K562 (cell line): ENCODE results near the gene KDM2A. TPM values are rescaled to one million over a fixed set of nuclear protein-coding genes. Genes with fewer than 3 reads are reported as not detected.

Experiments used
- CREB3 ChIP-seq: fragments of 450-650 bp; conservative IDR thresholded peaks from 2 replicates; pipeline ENCODE4 v1.6.1; 2016; ENCODE audit warnings: missing genetic modification characterization, low read depth, mild to moderate bottlenecking, missing compliant biosample characterization, moderate library complexity
- CTCFL ChIP-seq: IDR thresholded peaks from 2 replicates; pipeline ENCODE4 v1.6.1; 2011; ENCODE audit warnings: borderline replicate concordance, low read depth, mild to moderate bottlenecking, moderate library complexity, low read length; ENCODE audit not compliant: insufficient read depth, poor library complexity, severe bottlenecking
- E2F6 ChIP-seq, 2 experiments: IDR thresholded peaks; 2 replicates each; pipeline ENCODE4 v1.6.1; 2011; ENCODE audit warnings: borderline replicate concordance in 1 of 2, control low read depth in 1 of 2, low read depth in 1 of 2, low read length in 1 of 2, mild to moderate bottlenecking in 1 of 2, mixed read lengths in 1 of 2, moderate library complexity in 1 of 2; ENCODE audit not compliant: insufficient read depth in 1 of 2, insufficient read length in 1 of 2, poor library complexity in 1 of 2, severe bottlenecking in 1 of 2; ENCODE audit errors: extremely low read depth in 1 of 2
- FIP1L1 ChIP-seq: fragments of 200-400 bp; formaldehyde crosslinking; IDR thresholded peaks from 2 replicates; pipeline ENCODE4 v1.6.1; 2018; ENCODE audit warnings: mild to moderate bottlenecking, low read depth, low read length; ENCODE audit not compliant: poor library complexity, severe bottlenecking
- FOXJ2 ChIP-seq: fragments of 200-800 bp; sonication (Bioruptor generic); IDR thresholded peaks from 2 replicates; pipeline ENCODE4 v1.6.1; 2016; ENCODE audit warnings: missing genetic modification characterization, missing compliant biosample characterization
- PHF8 ChIP-seq: fragments of 200-600 bp; sonication (generic); IDR thresholded peaks from 2 replicates; pipeline ENCODE4 v1.6.1; 2012; ENCODE audit warnings: mixed run types, mild to moderate bottlenecking, inconsistent platforms, low read length, moderate library complexity, borderline replicate concordance
- PRDM10 ChIP-seq: fragments of 450-650 bp; IDR thresholded peaks from 2 replicates; pipeline ENCODE4 v1.6.1; 2018; ENCODE audit not compliant: partially characterized antibody
- SIN3A ChIP-seq, 2 experiments: fragments of 150-350 bp in 1 of 2; IDR thresholded peaks; 2 replicates each; pipeline ENCODE4 v1.6.1; 2011 to 2016; ENCODE audit warnings: borderline replicate concordance in 2 of 2, low read depth in 2 of 2, low read length in 2 of 2, mild to moderate bottlenecking in 2 of 2, moderate library complexity in 2 of 2; ENCODE audit not compliant: control insufficient read depth in 1 of 2
- TBP ChIP-seq: optimal IDR thresholded peaks from 2 replicates; pipeline ENCODE3; 2011; ENCODE audit warnings: low read depth, low read length, improper control_type of control experiment
- ZBTB43 ChIP-seq: sonication (generic); formaldehyde crosslinking; IDR thresholded peaks from 2 replicates; pipeline ENCODE4 v1.8.0; 2023; ENCODE audit warnings: mild to moderate bottlenecking, missing genetic modification reagents
- ZNF436 ChIP-seq: fragments of 250-450, 450-650 bp; sonication (Bioruptor Pico); formaldehyde crosslinking; IDR thresholded peaks from 2 replicates; pipeline ENCODE4 v1.7.0; 2020; ENCODE audit warnings: mild to moderate bottlenecking
- ZNF584 ChIP-seq: fragments of 200-800 bp; sonication (Bioruptor generic); IDR thresholded peaks from 2 replicates; pipeline ENCODE4 v1.6.1; 2016; ENCODE audit warnings: low read depth, mild to moderate bottlenecking, missing genetic modification characterization, missing compliant biosample characterization
- polyA plus RNA-seq, 8 experiments: library from polyadenylated mRNA; depleted of rRNA in 4 of 8; stranded (reverse) in 5 of 8; unstranded in 3 of 8; fragments of >200 nt; fragmentation: Nextera tagmentation in 2 of 8; fragmentation: Illumina TruSeq in 1 of 8; extraction: Ambion mirVana in 2 of 8; extraction: Trizol in 1 of 8; gene quantifications; 2 replicates each; pipeline versions ENCODE4 v1.2.1 to v1.2.3, GENCODE V29; 2011 to 2014; ENCODE audit warnings: inconsistent platforms in 1 of 8, missing spikeins in 1 of 8
- total RNA-seq, 7 experiments: library from RNA; depleted of rRNA in 6 of 7; stranded (reverse); fragments of >200 nt in 6 of 7; fragmentation: Illumina TruSeq in 2 of 7; extraction: Trizol in 2 of 7; gene quantifications; 2 replicates each; pipeline versions ENCODE4 v1.2.1 to v1.2.3, GENCODE V29; 2011 to 2021; ENCODE audit warnings: low replicate concordance in 1 of 7

Gene KDM2A
- total and polyA plus RNA-seq, 9 of the 15 experiments (the other 6 are each of a cell fraction or from before 2014, with no cell fraction given) = 5.0 to 39.3 (median 21.3) TPM

GRCh38 chr11:67119585-67120391 lies 725 bp downstream of the KDM2A start (continued):
- TF ChIP-seq CTCFL = peak; percentile 88
- TF ChIP-seq ZNF436 (CRISPR knock-in tag) = no peak
- peak; percentile 19 for TF ChIP-seq TBP
- no peak for TF ChIP-seq CREB3 (tag)
- TF ChIP-seq PHF8 = peak; percentile 18; the same call in 1 of the 2 replicates
- peak in 1 of 2 experiments; percentile 12 for TF ChIP-seq E2F6 (IDR thresholded peaks at IDR 0.05; ENCODE audit: borderline replicate concordance in 1 of 2, extremely low read depth in 1 of 2, insufficient read depth in 1 of 2, insufficient read length in 1 of 2, low read depth in 1 of 2, low read length in 1 of 2, poor library complexity in 1 of 2, severe bottlenecking in 1 of 2)
- 0 out of 2 replicates have a peak, but pooled peaks have one; percentile 44 for TF ChIP-seq ZNF584 (CRISPR knock-in tag)
- peak in 1 of 2 experiments; percentile 76; a peak in 1 of 4 replicates for TF ChIP-seq SIN3A (IDR thresholded peaks at IDR 0.05; ENCODE audit: borderline replicate concordance in 2 of 2, control insufficient read depth in 1 of 2, low read depth in 2 of 2, low read length in 2 of 2)
- TF ChIP-seq PRDM10 = peak; percentile 23
- no peak for TF ChIP-seq FOXJ2 (tag)
- 0 out of 2 replicates have a peak, but pooled peaks have one; percentile 30 for TF ChIP-seq ZBTB43 (CRISPR knock-in tag)
- TF ChIP-seq FIP1L1 = peak; percentile 8
